ENCODE measurements around the gene REPIN1. TPM values are rescaled to one million over a fixed set of nuclear protein-coding genes. Genes with fewer than 3 reads are reported as not detected.

REPIN1 gene
- polyA plus RNA-seq, 1 experiment, result 28.4 TPM

GRCh38 chr7:150332852-150333635, 35.6 kb upstream of the REPIN1 start:
- Histone ChIP-seq H3K27me3 (ENCODE audit: control insufficient read depth, insufficient read depth, low read length) (no peaks in the 10 kb centered on the region), H3K9me3 (ENCODE audit: control insufficient read depth, insufficient read depth, low read length) (no peaks in the 10 kb centered on the region; the same call in 1 of the 2 replicates), H3K4me3 (ENCODE audit: low read depth, low read length) (no peak overlapping the region), H3K27ac (ENCODE audit: low read depth, low read length) (no peak overlapping the region)
- TF ChIP-seq CTCF (IDR thresholded peaks at IDR 0.05; ENCODE audit: low read depth, low read length), result no peak
- ChIA-PET POLR2A (no interaction called here), CTCF (no interaction called here)
- no peak for DNase-seq (ENCODE audit: low read depth, low spot score)

- ChIA-PET POLR2A (no interaction called here), CTCF (no interaction called here)
- H3K4me3 ChIP-seq (ENCODE audit: low read depth, low read length), result no peak overlapping the region
- no peak for DNase-seq (ENCODE audit: low read depth, low spot score)
- no peaks in the 10 kb centered on the region for H3K27me3 ChIP-seq (ENCODE audit: control insufficient read depth, insufficient read depth, low read length)
- no peak overlapping the region for H3K27ac ChIP-seq (ENCODE audit: low read depth, low read length)
- no peaks in the 10 kb centered on the region; the same call in 1 of the 2 replicates for H3K9me3 ChIP-seq (ENCODE audit: control insufficient read depth, insufficient read depth, low read length)
- TF ChIP-seq CTCF (IDR thresholded peaks at IDR 0.05; ENCODE audit: low read depth, low read length), result no peak
Observed at GRCh38 chr7:150333659-150334058, 35.0 kb upstream of the REPIN1 start.

- CTCF ChIA-PET, result no interaction called here
Observed at GRCh38 chr7:150334108-150334507, 34.5 kb upstream of the REPIN1 start.

GRCh38 chr7:150335108-150335773, 33.4 kb upstream of the REPIN1 start:
- no peak for TF ChIP-seq CTCF (IDR thresholded peaks at IDR 0.05; ENCODE audit: low read depth, low read length)
- Histone ChIP-seq H3K27ac (ENCODE audit: low read depth, low read length) (peak overlapping the region; percentile 77), H3K27me3 (ENCODE audit: control insufficient read depth, insufficient read depth, low read length) (peaks cover 4% of the 10 kb centered on the region), H3K9me3 (ENCODE audit: control insufficient read depth, insufficient read depth, low read length) (no peaks in the 10 kb centered on the region; the same call in 1 of the 2 replicates), H3K4me3 (ENCODE audit: low read depth, low read length) (no peak overlapping the region)
- DNase-seq (ENCODE audit: low read depth, low spot score), result peak; percentile 83
- ChIA-PET POLR2A (interaction anchor here (0.6 to 1.5 kb wide), 8 partner anchors 8 to 563 kb away, joined by 3 to 10 read pairs (median 3); partner anchors contain the start of gene REPIN1), CTCF (interaction anchor here (0.5 to 0.9 kb wide), 4 partner anchors 13 to 354 kb away, joined by 3 to 6 read pairs (median 3); partner anchors contain the start of genes ACTR3C and LRRC61)

More at GRCh38 chr7:150334108-150334507, 34.5 kb upstream of the REPIN1 start:
- Histone ChIP-seq H3K27me3 (ENCODE audit: control insufficient read depth, insufficient read depth, low read length) (no peaks in the 10 kb centered on the region), H3K27ac (ENCODE audit: low read depth, low read length) (no peak overlapping the region), H3K4me3 (ENCODE audit: low read depth, low read length) (no peak overlapping the region), H3K9me3 (ENCODE audit: control insufficient read depth, insufficient read depth, low read length) (no peaks in the 10 kb centered on the region; the same call in 1 of the 2 replicates)
- POLR2A ChIA-PET, result interaction anchor here (1.5 kb wide), 1 partner anchor 35 kb away, joined by 10 read pairs; the partner anchor contains the start of gene REPIN1
- no peak for TF ChIP-seq CTCF (IDR thresholded peaks at IDR 0.05; ENCODE audit: low read depth, low read length)
- no peak for DNase-seq (ENCODE audit: low read depth, low spot score)
